Transverse colon (tissue), 4 donors: Measurements from ENCODE around the gene TADA2A.

Experiments used
- EP300 ChIP-seq: sonication (generic); formaldehyde crosslinking; IDR thresholded peaks from one replicate; pipeline ENCODE4 v1.6.1; 2017; ENCODE audit warnings: antibody characterized with exemption, low read depth
- POLR2A ChIP-seq: fragments of 450-650 bp; IDR thresholded peaks from one replicate; pipeline ENCODE4 v1.6.1; 2016; ENCODE audit warnings: antibody characterized with exemption, mild to moderate bottlenecking, moderate library complexity
- POLR2AphosphoS5 ChIP-seq, 3 donors: sonication (generic); formaldehyde crosslinking; IDR thresholded peaks; one replicate each; pipeline ENCODE4 v1.6.1; 2016; ENCODE audit warnings: antibody characterized with exemption in 3 of 3
- TF ChIP-seq, protein P1 (sequence below), 5 experiments: fragments of 200-600 bp in 3 of 5; fragments of 450-650 bp in 2 of 5; sonication (generic) in 3 of 5; IDR thresholded peaks; 1 replicate in 2 of 5; 2 replicates in 3 of 5; pipeline ENCODE4 v1.5.1; 2016 to 2017; ENCODE audit warnings: antibody characterized with exemption in 5 of 5, inconsistent platforms in 3 of 5, mild to moderate bottlenecking in 2 of 5, moderate library complexity in 1 of 5

DNA sequence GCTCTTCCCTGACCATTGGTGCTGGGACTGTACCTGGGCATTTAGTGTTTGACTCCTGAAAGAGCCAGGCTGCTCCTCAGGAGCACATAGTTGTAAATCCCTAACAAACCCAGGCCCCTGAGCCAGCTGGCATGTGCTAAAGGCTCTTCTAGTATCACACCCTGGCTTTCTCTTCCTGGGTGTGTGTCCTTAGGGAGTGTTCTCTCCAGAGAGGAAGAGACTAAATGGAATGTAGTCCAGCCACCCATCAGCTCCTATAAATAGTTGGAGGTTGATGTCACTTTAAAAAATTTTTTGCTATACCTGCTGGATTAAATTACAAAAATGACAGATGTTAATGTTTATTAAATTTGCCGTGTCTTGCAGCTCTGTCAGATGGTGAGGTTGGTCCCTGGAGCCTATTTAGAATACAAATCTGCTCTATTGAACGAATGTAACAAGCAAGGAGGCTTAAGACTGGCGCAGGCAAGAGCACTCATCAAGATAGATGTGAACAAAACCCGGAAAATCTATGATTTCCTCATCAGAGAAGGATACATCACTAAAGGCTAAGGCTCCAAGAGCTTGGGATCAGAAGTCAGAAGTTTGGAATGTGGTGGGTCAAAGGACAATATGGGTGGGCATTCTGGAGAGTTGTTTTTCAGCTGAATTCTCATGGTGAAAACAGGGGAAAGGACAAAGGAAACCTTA, 69.9 kb downstream of the TADA2A start:
- TF ChIP-seq, protein P1, sequence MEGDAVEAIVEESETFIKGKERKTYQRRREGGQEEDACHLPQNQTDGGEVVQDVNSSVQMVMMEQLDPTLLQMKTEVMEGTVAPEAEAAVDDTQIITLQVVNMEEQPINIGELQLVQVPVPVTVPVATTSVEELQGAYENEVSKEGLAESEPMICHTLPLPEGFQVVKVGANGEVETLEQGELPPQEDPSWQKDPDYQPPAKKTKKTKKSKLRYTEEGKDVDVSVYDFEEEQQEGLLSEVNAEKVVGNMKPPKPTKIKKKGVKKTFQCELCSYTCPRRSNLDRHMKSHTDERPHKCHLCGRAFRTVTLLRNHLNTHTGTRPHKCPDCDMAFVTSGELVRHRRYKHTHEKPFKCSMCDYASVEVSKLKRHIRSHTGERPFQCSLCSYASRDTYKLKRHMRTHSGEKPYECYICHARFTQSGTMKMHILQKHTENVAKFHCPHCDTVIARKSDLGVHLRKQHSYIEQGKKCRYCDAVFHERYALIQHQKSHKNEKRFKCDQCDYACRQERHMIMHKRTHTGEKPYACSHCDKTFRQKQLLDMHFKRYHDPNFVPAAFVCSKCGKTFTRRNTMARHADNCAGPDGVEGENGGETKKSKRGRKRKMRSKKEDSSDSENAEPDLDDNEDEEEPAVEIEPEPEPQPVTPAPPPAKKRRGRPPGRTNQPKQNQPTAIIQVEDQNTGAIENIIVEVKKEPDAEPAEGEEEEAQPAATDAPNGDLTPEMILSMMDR (IDR thresholded peaks at IDR 0.05), result no peak
- TF ChIP-seq POLR2A (no peak), POLR2AphosphoS5 (IDR thresholded peaks at IDR 0.05) (no peak), EP300 (no peak)
